SK-N-SH (cell line): ENCODE data around the gene USP46. TPM values are rescaled to one million over a fixed set of nuclear protein-coding genes. Genes with fewer than 3 reads are reported as not detected.
A peak's percentile ranks its signal among the peaks of the same experiment; 100 is the strongest.

Experiments
- CTCF ChIA-PET: fragments of 300-600, 350-600 bp; formaldehyde crosslinking; extraction: SDS; loops from one replicate; lab custom pipeline; 2021; lab: Yijun Ruan, JAX
- POLR2A ChIA-PET: fragments of 350-600 bp; sonication (Branson Sonifier 250); formaldehyde crosslinking; extraction: SDS; loops from one replicate; lab custom pipeline; 2020; ENCODE audit warnings: antibody characterized with exemption, inconsistent platforms; lab: Yijun Ruan, JAX
- DNase-seq: peaks from one replicate; pipeline ENCODE4 v3.0.0; 2012
- H2AFZ ChIP-seq: fragments of 200-600 bp; sonication (generic); 2 replicates; pipeline ENCODE4 v1.8.1; 2016; ENCODE audit warnings: antibody characterized with exemption, mild to moderate bottlenecking, low read depth
- H3F3A ChIP-seq: fragments of 200-600 bp; sonication (generic); replicated peaks from 2 replicates; pipeline ENCODE3; 2016; ENCODE audit warnings: antibody characterized with exemption, mild to moderate bottlenecking; ENCODE audit not compliant: insufficient read depth
- H3K27ac ChIP-seq, 2 experiments: fragments of 200-500 bp in 1 of 2; fragments of 200-600 bp in 1 of 2; sonication (Bioruptor generic) in 1 of 2; sonication (generic), shearing (Covaris generic) in 1 of 2; 2 replicates each; pipeline versions ENCODE4 v1.5.1 to v1.6.1; 2014 to 2016; ENCODE audit warnings: low read depth in 2 of 2, inconsistent platforms in 1 of 2, low read length in 1 of 2, mild to moderate bottlenecking in 1 of 2, mixed read lengths in 1 of 2
- H3K27me3 ChIP-seq: fragments of 200-600 bp; sonication (generic), shearing (Covaris generic); 2 replicates; pipeline ENCODE4 v1.6.1; 2016; ENCODE audit warnings: mixed run types; ENCODE audit not compliant: insufficient read depth
- H3K36me3 ChIP-seq, 2 experiments: fragments of 200-500 bp in 1 of 2; fragments of 200-600 bp in 1 of 2; sonication (Bioruptor generic) in 1 of 2; sonication (generic) in 1 of 2; replicated peaks in 1 of 2; 2 replicates each; pipeline versions ENCODE3 to v1.5.1; 2014 to 2016; ENCODE audit warnings: low read length in 1 of 2, mild to moderate bottlenecking in 1 of 2; ENCODE audit not compliant: insufficient read depth in 2 of 2, control insufficient read depth in 1 of 2
- H3K4me1 ChIP-seq, 2 experiments: fragments of 200-500 bp in 1 of 2; fragments of 200-600 bp in 1 of 2; sonication (Bioruptor generic) in 1 of 2; sonication (generic), shearing (Covaris generic) in 1 of 2; 2 replicates each; pipeline versions ENCODE4 v1.5.1 to v1.6.1; 2014 to 2016; ENCODE audit warnings: low read depth in 1 of 2, low read length in 1 of 2, mixed run types in 1 of 2; ENCODE audit not compliant: insufficient read depth in 2 of 2, control insufficient read depth in 1 of 2
- H3K4me2 ChIP-seq: fragments of 200-600 bp; sonication (generic), shearing (Covaris generic); 2 replicates; pipeline ENCODE4 v1.6.1; 2017; ENCODE audit warnings: mixed run types
- H3K4me3 ChIP-seq, 2 experiments: fragments of 200-500 bp in 1 of 2; fragments of 200-600 bp in 1 of 2; sonication (Bioruptor generic) in 1 of 2; sonication (generic), shearing (Covaris generic) in 1 of 2; 2 replicates each; pipeline versions ENCODE4 v1.5.1 to v1.8.1; 2014 to 2016; ENCODE audit warnings: low read depth in 2 of 2, inconsistent platforms in 1 of 2, low read length in 1 of 2, mild to moderate bottlenecking in 1 of 2, mixed read lengths in 1 of 2, moderate library complexity in 1 of 2
- H3K79me2 ChIP-seq: fragments of 200-600 bp; sonication (generic); 2 replicates; pipeline ENCODE4 v1.8.1; 2017; ENCODE audit warnings: mild to moderate bottlenecking; ENCODE audit not compliant: insufficient read depth
- H3K9ac ChIP-seq: fragments of 200-600 bp; sonication (generic); 2 replicates; pipeline ENCODE4 v1.6.1; 2017; ENCODE audit warnings: mixed run types
- H3K9me2 ChIP-seq: fragments of 200-600 bp; sonication (generic); 2 replicates; pipeline ENCODE4 v1.6.1; 2017; ENCODE audit warnings: mixed run types
- H3K9me3 ChIP-seq: fragments of 200-600 bp; sonication (generic); 2 replicates; pipeline ENCODE4 v1.6.1; 2017; ENCODE audit warnings: mixed run types, mild to moderate bottlenecking, moderate library complexity
- H4K20me1 ChIP-seq: fragments of 200-600 bp; sonication (generic); 2 replicates; pipeline ENCODE4 v1.6.1; 2017; ENCODE audit warnings: mild to moderate bottlenecking, mixed run types; ENCODE audit not compliant: insufficient read depth
- ELF1 ChIP-seq: IDR thresholded peaks from 2 replicates; pipeline ENCODE4 v1.4.0; 2012
- FOSL2 ChIP-seq: IDR thresholded peaks from 2 replicates; pipeline ENCODE4 v1.4.0; 2012; ENCODE audit warnings: low read depth, mild to moderate bottlenecking, moderate library complexity, borderline replicate concordance
- GABPA ChIP-seq: IDR thresholded peaks from 2 replicates; pipeline ENCODE4 v1.4.0; 2012; ENCODE audit warnings: low read depth, mild to moderate bottlenecking
- MXI1 ChIP-seq: IDR thresholded peaks from 2 replicates; pipeline ENCODE4 v1.6.1; 2012; ENCODE audit warnings: mild to moderate bottlenecking, low read depth, low read length, improper control_type of control experiment
- NRF1 ChIP-seq: IDR thresholded peaks from 2 replicates; pipeline ENCODE4 v1.6.1; 2012; ENCODE audit warnings: low read depth, mild to moderate bottlenecking, low read length
- SMC3 ChIP-seq: IDR thresholded peaks from 2 replicates; pipeline ENCODE4 v1.6.1; 2012; ENCODE audit warnings: low read depth, low read length, improper control_type of control experiment
- TCF12 ChIP-seq: IDR thresholded peaks from 2 replicates; pipeline ENCODE4 v1.4.0; 2012
- TEAD4 ChIP-seq: IDR thresholded peaks from 2 replicates; pipeline ENCODE4 v1.4.0; 2012; ENCODE audit warnings: mild to moderate bottlenecking, borderline replicate concordance; ENCODE audit not compliant: insufficient read depth
- YY1 ChIP-seq: IDR thresholded peaks from 2 replicates; pipeline ENCODE4 v1.4.0; 2012; ENCODE audit warnings: low read depth, mild to moderate bottlenecking
- WGBS: methylation state at CpG from one replicate; pipeline ENCODE4 v1.1.6; 2017; ENCODE audit warnings: low lambda C conversion rate; 5-methylcytosine and 5-hydroxymethylcytosine counted together
- polyA plus RNA-seq, 3 experiments: library from polyadenylated mRNA; depleted of rRNA; stranded (reverse); fragments of >200 nt; gene quantifications; 2 replicates each; pipeline ENCODE4 v1.2.3, GENCODE V29; 2012
- TF ChIP-seq, protein P1 (sequence below): IDR thresholded peaks from 2 replicates; pipeline ENCODE4 v1.4.0; 2012; ENCODE audit warnings: low read depth, borderline replicate concordance
- TF ChIP-seq, protein P2 (sequence below): IDR thresholded peaks from 2 replicates; pipeline ENCODE4 v1.4.0; 2012; ENCODE audit warnings: low read depth
- TF ChIP-seq, protein P3 (sequence below): IDR thresholded peaks from 2 replicates; pipeline ENCODE4 v1.6.1; 2012; ENCODE audit warnings: mild to moderate bottlenecking, low read depth, low read length, moderate library complexity

The USP46 gene
- polyA plus RNA-seq, 1 of the 3 experiments (the other 2 are of a cell fraction): 4.5 TPM

DNA sequence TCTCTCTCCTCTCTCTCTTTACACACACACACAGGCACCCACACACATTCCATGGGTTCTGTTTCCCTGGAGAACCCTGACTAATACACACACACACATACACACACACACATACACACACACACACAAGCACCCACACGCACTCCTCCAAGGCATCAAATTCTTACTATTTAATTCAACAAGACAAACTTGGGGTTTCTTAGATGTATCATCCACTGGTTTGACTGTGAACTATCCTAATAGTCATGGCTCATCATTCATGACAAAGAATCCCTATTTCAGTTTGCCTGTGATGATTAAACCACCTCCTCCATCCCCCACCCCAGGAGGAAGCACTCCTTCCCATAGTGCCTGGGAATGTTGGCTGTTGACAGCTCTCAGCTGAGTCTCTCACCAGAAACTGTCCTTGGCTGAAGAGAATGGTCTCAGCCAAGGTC is 98.2 kb downstream of the USP46 start:
- ChIA-PET POLR2A (no interaction called here), CTCF (no interaction called here)
- H3K36me3 ChIP-seq: no peaks in the 10 kb centered on the region
- no peaks in the 10 kb centered on the region for H3K27me3 ChIP-seq
- H3K9ac ChIP-seq: no peak overlapping the region
- WGBS: 57% methylated on average over 1 of the region's 1 CpG
- no peak overlapping the region for H3K4me3 ChIP-seq
- H3K4me1 ChIP-seq: no peaks in the 10 kb centered on the region
- H3K9me3 ChIP-seq: no peaks in the 10 kb centered on the region
- no peak for DNase-seq
- no peaks in the 10 kb centered on the region for H4K20me1 ChIP-seq
- no peaks in the 10 kb centered on the region for H3F3A ChIP-seq
- H3K9me2 ChIP-seq: no peaks in the 10 kb centered on the region
- TF ChIP-seq, protein P1, sequence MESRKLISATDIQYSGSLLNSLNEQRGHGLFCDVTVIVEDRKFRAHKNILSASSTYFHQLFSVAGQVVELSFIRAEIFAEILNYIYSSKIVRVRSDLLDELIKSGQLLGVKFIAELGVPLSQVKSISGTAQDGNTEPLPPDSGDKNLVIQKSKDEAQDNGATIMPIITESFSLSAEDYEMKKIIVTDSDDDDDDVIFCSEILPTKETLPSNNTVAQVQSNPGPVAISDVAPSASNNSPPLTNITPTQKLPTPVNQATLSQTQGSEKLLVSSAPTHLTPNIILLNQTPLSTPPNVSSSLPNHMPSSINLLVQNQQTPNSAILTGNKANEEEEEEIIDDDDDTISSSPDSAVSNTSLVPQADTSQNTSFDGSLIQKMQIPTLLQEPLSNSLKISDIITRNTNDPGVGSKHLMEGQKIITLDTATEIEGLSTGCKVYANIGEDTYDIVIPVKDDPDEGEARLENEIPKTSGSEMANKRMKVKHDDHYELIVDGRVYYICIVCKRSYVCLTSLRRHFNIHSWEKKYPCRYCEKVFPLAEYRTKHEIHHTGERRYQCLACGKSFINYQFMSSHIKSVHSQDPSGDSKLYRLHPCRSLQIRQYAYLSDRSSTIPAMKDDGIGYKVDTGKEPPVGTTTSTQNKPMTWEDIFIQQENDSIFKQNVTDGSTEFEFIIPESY: no peak
- TF ChIP-seq MXI1 (no peak), NRF1 (no peak), FOSL2 (no peak)
- H3K27ac ChIP-seq: no peak overlapping the region
- H2AFZ ChIP-seq: no peak overlapping the region
- no peak overlapping the region for H3K4me2 ChIP-seq
- no peaks in the 10 kb centered on the region for H3K79me2 ChIP-seq

GRCh38 chr4:52555356-52555716 is 103.8 kb downstream of the USP46 start:
- Histone ChIP-seq H3K9ac (no peak overlapping the region), H3K9me2 (no peaks in the 10 kb centered on the region), H3K9me3 (no peaks in the 10 kb centered on the region), H2AFZ (no peak overlapping the region), H4K20me1 (no peaks in the 10 kb centered on the region), H3K4me2 (no peak overlapping the region), H3K27ac (peak overlapping the region in 1 of 2 experiments; percentile 22; a peak in 1 of 4 replicates), H3K36me3 (no peaks in the 10 kb centered on the region), H3K79me2 (no peaks in the 10 kb centered on the region), H3K4me1 (peaks cover 0 to 8% of the 10 kb centered on the region in 2 experiments; a peak in 2 of 4 replicates), H3K27me3 (no peaks in the 10 kb centered on the region), H3F3A (no peaks in the 10 kb centered on the region), H3K4me3 (no peak overlapping the region)
- TF ChIP-seq, protein P2, sequence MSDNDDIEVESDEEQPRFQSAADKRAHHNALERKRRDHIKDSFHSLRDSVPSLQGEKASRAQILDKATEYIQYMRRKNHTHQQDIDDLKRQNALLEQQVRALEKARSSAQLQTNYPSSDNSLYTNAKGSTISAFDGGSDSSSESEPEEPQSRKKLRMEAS: no peak
- no peak for TF ChIP-seq YY1
- TF ChIP-seq, protein P3, sequence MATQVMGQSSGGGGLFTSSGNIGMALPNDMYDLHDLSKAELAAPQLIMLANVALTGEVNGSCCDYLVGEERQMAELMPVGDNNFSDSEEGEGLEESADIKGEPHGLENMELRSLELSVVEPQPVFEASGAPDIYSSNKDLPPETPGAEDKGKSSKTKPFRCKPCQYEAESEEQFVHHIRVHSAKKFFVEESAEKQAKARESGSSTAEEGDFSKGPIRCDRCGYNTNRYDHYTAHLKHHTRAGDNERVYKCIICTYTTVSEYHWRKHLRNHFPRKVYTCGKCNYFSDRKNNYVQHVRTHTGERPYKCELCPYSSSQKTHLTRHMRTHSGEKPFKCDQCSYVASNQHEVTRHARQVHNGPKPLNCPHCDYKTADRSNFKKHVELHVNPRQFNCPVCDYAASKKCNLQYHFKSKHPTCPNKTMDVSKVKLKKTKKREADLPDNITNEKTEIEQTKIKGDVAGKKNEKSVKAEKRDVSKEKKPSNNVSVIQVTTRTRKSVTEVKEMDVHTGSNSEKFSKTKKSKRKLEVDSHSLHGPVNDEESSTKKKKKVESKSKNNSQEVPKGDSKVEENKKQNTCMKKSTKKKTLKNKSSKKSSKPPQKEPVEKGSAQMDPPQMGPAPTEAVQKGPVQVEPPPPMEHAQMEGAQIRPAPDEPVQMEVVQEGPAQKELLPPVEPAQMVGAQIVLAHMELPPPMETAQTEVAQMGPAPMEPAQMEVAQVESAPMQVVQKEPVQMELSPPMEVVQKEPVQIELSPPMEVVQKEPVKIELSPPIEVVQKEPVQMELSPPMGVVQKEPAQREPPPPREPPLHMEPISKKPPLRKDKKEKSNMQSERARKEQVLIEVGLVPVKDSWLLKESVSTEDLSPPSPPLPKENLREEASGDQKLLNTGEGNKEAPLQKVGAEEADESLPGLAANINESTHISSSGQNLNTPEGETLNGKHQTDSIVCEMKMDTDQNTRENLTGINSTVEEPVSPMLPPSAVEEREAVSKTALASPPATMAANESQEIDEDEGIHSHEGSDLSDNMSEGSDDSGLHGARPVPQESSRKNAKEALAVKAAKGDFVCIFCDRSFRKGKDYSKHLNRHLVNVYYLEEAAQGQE: no peak
- no peak for TF ChIP-seq TCF12
- TF ChIP-seq ELF1: no peak
- TF ChIP-seq MXI1: no peak
- no peak for TF ChIP-seq GABPA
- TF ChIP-seq SMC3: no peak
- no peak for TF ChIP-seq TEAD4
- 60% methylated on average over 7 of the region's 7 CpGs for WGBS
- ChIA-PET CTCF (interaction anchor here (3.8 kb wide), 1 partner anchor 10 kb away, joined by 21 read pairs; no protein-coding TSS in a partner anchor), POLR2A (no interaction called here)
- no peak for DNase-seq
